Mesenteric fat pad (tissue), 1 donor: ENCODE measurements around the gene TIMP1. TPM values are rescaled to one million over a fixed set of nuclear protein-coding genes. Genes with fewer than 3 reads are reported as not detected.

Experiments
- DNase-seq: peaks from one replicate; pipeline ENCODE4 v3.0.0-alpha.2; 2020; ENCODE audit warnings: low spot score
- long read RNA-seq: library from polyadenylated mRNA; unstranded; transcript quantifications from one replicate; pipeline ENCODE4 v2.0.0, GENCODE V29; 2020
- total RNA-seq: library from RNA; stranded (reverse); fragmentation: NEBNext Ultra II Directional; extraction: Animal tissue kit (Norgen Biotek cat#: 25700); gene quantifications from one replicate; pipeline ENCODE4 v1.2.1, GENCODE V29; 2021
- donor health status: DM: yes; HTN: yes; CAD: no.

TIMP1 gene
- 410 TPM for total RNA-seq
- long read RNA-seq, transcript TIMP1-201 (6 exons, 892 nt) = major isoform, 114 of 130 reads
- long read RNA-seq, partial matches to known transcripts = 7 of 130 reads
- long read RNA-seq, other reads (novel, unspliced or antisense) = 6 of 130 reads

DNA sequence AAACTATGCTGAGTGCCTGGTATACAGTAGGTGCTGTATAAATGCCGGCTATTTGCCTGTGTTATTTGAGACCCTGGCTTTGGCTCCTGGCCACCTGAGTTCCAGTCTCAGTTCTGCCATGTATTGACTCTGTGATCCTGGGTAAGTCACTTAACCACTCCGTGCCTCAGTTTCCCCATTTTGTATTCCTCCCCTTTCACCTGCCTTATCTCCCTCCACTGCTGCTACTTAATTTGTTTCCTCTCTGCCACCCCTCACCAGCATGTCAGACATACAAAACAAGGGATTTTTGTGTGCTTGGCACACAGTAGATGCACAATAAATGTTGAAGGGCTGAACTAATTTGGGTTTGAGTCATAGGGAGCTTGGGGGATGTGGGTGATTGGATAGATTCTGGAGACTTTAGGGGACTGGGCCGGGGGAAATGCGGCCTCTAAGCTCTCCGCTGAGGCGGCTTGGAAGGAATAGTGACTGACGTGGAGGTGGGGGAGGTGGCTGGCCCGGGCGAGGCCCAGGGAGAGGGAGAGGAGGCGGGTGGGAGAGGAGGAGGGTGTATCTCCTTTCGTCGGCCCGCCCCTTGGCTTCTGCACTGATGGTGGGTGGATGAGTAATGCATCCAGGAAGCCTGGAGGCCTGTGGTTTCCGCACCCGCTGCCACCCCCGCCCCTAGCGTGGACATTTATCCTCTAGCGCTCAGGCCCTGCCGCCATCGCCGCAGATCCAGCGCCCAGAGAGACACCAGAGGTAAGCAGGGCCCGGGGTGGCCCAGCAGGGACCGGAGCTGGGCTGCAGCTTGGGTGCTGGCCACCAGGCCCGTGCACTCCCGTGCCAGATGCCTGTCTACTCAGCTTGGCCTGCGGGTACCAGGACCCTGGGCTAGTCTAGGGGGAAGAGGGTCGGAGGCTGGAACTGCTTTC lies at the start of gene TIMP1:
Gene TIMP1 (plus strand): TSS at position 706 of the 917 bp plus-strand sequence. CDS start 980 bp downstream, outside the sequence.
- peak; percentile 92 for DNase-seq

DNA sequence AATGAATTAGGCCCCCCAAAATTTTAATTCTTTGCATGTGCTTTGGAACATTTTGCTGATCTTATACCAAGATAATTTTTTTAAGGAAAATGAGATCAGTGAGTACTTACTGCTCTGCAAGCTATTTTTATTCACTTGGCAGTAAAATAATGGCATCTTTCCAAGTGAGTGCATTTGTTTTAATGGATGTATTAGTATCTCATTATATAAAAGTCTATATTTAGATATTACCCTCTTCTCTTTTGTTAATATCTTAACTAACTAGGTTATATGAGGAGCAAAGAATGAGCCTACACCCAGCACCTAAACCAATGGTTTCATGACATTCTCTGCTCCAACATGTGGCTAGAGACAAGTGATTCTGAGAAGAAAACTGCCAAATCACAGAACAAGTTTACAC lies 42.4 kb upstream of the TIMP1 start:
- DNase-seq = no peak

DNA sequence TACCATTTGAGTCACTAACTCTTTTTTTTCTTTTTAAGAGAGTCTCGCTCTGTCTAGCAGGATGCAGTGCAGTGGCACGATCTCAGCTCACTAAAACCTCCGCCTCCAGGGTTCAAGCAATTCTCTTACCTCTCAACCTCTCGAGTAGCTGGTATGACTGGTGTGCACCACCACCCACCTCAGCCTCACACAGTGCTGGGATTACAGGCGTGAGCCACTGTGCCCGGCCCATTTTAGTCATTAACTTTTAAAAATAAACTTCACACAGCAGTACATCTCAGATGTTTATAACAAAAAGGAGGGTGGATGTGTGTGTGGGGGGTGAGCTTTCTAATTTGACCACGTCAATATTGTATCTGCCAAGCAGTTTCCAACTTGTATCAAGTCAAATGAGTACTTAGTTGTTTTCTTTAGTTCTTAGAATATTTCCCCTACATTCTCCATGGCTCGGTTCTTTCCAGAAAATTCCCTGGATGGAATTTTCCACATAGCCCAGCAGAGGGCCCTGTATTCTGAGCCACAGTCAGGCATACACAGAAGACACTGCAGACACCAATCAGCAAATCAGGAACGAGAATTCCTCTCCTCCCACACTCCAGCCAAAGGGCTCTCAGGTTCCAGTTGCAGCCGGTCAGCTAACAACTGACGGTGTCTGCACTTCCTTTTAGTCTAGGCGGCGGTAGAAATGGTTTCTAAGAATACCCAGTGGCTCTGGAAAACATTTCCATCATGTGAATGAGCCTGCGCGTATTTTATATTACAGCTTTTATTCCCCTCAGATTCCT lies 41.3 kb upstream of the TIMP1 start:
- DNase-seq = peak; percentile 79

DNA sequence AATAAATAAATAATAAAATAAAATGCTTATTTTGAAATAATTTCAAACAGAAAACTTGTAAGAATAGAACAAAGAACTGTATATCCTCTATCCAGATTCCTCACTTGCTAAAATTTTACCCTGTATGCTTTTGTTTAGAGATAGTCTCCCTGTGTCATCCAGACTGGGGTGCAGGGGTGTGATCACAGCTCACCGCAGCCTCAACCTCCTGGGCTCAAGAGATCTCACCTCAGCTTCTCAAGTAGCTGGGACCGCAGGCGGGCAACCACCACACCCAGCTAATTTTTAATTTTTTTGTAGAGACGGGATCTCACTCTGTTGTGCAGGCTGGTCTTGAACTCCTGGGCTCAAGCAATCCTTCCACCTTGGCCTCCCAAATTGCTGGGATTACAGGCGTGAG lies 38.7 kb upstream of the TIMP1 start:
- DNase-seq = peak; percentile 24

DNA sequence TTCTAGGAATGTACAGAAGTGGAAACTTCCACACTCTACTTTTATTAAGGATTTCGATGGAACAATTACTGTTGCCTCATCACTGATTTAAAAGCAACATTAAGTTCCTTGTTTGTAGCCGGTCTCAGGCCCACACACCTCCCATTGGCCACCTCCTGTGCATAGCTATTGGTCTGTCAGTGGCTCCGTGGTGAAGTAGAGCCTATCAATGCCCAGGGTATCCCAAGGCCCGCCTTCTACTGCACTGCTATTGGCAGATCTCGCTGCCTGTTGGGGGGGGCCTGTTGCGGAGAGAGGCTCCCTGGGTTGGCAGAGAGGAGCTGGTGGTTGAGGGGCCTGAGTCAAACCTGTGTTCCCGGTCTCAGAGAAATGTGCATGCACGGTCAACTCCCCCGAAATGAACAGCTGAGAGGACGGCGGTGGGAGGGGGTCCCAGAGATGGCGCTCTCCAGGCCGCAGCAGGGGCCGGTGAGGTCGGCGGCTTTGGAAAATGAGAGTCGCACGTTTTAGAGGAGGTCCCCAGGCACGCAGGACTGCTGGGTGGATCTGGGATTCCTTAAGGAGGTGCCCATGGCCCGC lies 26.1 kb upstream of the TIMP1 start:
- DNase-seq = peak; percentile 90

DNA sequence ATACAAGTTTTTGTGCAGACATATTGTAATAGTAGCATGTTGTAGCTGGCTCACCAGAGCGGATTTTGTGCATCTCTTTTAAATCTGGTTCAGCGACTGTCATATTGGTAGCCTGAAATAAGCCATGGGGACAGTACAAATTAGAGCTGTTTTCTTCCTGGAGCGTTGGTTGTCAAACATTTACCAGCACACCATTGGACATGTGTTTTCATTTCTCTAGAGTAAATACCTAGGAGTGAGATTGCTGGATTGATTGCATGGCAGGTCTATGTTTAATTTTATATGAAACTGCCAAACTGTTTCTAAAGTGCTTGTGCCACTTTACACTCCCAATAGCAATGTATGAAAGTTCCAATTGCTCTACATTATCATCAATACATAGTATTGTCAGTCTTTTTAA lies 23.8 kb upstream of the TIMP1 start:
- DNase-seq = no peak

DNA sequence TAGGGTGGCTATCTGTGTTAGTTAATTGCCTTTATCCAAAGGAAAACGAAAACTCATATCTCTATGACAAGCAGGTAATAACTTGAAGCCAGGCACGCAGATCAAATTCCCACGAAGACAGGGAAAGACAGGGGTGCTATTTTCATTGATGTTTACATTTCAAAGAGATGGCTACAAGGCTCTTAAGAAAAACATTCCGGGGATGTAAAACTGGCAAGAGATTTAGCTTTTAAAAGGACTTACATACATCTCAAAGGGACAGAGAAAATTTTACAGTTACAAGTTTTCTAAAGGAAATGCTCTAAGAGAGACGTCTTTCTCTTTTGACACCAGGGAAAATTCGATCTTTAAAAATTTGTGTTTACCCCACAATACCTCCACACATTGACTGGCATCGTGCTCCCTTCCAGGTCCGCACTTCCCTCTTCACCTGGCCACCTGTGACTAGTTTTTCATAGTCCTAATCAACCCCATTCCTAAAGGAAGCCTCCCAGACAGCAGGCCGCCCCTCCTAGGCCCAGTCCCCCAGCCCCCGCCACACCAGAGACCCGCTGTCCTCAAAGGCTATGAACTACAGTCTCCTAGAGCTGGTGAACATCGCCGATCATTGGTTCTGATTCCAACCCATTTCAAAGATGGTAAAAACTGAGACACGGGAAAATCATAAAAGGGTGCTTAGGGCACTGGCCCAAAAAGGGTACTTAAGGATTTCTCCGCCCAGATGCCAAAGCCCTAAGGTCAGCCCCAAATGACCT lies 21.9 kb upstream of the TIMP1 start:
- peak; percentile 28 for DNase-seq

DNA sequence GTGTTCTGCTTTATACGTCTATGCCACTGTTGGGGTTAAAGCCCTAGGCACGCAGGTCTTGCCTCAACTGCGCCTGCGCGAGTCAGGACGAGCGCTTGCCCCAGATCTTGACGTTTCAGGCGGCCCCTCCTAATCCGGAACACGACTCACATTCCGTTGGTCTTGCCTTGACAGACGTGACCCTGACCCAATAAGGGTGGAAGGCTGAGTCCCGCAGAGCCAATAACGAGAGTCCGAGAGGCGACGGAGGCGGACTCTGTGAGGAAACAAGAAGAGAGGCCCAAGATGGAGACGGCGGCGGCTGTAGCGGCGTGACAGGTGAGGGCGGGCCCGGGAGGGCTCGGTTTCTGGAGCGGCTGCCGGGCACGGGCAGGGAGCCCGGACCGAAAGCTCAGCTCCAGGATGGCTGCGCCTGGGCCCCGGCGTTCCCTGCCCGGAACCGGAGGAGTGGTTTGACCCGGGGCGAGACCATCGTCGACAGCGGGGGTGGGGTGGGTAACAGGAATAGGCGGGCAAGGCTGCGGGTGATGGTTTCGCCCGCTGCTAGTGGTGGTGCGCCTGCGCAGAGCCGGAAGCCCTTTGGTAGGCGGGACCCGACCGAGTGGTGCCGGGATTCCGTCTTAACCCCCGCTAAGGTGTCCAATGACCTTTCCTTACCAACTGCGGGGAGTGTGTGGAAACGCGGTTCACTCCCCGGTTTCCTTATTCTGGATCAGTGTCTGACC lies 21.1 kb upstream of the TIMP1 start, which contains the start of gene ARAF:
Gene ARAF (plus strand): TSS at position 272 of the 725 bp plus-strand sequence. CDS start 1,763 bp downstream, outside the sequence.
- DNase-seq = peak; percentile 96

DNA sequence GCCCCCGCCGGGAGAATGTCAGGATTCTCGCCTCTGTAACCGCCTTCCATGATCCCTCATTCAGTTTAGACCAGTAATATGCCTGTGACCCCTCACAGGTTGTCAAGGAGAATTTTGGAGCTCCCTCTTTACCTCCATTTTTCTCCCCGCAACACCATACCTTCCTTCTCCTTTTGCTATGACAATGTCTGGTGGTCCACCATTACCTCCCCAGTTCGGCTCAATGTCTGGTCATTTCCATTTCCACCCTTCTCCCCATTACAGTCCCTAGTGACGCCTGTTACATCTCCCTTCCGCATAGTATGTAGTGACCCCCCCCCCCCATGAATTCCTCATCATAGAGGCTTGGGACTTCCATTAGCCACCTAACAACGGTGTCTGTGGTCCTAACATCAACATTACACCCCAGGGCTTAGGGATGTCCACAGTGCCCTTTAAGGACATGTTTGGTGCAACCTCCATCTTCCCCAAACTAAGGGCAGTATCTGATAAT lies 20.5 kb upstream of the TIMP1 start:
- DNase-seq = no peak

DNA sequence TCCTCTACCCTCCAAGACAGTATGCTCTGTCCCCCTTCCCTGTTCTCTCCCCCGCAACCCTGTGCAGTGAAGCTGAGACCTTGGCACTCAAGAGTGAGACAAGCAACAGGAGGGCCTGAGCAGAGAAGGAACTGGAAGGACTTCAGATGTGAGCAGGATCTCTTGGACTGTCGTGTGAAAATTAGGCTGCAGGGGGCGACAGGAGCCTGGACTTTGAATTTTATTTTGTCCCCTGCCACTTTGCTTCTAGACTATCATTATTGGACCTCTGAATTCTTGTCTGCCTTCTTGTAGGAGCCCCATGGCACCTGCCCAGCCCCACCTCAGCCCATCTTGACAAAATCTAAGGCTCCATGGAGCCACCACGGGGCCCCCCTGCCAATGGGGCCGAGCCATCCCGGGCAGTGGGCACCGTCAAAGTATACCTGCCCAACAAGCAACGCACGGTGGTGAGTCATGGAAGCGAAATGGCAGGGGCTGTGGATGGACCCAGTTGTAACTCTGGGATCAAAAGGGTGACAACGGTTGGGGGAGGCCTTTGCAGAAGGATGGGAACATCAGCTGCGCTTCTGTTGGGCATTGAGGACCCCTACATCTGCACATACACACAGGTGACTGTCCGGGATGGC lies 19.5 kb upstream of the TIMP1 start:
- DNase-seq = peak; percentile 75

DNA sequence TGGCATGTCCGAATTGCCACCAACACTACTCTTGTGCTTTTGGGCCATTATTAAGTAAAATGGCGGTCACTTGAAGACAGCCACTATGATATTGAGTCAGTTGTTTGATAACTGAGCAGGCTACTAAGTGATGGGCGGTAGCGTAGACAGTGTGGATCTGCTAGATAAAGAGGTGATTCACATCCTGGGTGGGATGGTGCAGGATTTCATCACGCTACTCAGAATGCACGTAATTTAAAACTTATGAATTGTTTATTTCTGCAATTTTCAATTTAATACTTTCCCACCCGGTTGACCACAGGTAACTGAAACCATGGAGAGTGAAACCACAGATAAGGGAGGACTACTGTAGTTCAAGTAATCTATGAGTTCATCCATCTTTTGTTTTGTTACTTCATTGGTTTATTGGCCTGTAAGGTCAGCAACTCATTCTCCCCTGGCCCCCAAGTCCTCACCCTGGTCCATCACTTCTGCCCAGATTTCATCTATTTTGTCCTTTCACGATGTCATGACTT lies 18.4 kb upstream of the TIMP1 start:
- peak; percentile 4 for DNase-seq

DNA sequence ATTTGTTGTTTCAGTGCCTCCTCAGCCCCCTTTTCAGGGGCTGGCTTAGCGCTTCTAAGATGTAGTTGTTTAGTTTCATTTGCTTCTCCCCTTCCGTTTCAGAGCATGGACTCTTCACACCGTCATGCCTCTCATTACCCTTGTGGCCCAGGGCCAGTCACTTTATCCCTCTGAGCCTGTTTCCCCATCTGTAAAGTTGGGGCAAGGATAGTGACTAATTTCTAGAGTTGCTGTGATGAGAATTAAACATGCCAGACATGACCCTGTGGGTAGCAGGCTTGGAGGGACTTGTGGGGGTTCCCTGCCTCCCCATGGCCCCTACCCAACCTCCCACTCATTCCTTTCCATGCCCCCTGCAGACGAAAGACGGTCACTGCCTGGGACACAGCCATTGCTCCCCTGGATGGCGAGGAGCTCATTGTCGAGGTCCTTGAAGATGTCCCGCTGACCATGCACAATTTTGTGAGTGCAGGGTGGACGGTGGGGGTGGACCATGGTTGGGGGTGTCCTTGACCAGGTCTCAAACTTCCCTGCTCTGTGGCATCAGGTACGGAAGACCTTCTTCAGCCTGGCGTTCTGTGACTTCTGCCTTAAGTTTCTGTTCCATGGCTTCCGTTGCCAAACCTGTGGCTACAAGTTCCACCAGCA lies 17.7 kb upstream of the TIMP1 start:
- peak; percentile 53 for DNase-seq

DNA sequence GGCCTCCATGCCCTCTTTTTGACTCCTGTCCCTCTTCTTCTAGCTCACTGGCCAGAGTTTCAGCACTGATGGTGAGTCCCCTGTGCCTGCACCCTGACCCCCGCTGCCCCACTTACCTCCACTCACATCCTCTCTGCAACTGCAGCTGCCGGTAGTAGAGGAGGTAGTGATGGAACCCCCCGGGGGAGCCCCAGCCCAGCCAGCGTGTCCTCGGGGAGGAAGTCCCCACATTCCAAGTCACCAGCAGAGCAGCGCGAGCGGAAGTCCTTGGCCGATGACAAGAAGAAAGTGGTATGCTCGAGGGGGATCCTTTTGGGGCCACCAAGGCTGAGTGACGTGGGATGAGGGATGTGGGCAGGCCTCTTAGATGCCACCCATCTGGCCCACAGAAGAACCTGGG lies 15.4 kb upstream of the TIMP1 start:
- DNase-seq = no peak

DNA sequence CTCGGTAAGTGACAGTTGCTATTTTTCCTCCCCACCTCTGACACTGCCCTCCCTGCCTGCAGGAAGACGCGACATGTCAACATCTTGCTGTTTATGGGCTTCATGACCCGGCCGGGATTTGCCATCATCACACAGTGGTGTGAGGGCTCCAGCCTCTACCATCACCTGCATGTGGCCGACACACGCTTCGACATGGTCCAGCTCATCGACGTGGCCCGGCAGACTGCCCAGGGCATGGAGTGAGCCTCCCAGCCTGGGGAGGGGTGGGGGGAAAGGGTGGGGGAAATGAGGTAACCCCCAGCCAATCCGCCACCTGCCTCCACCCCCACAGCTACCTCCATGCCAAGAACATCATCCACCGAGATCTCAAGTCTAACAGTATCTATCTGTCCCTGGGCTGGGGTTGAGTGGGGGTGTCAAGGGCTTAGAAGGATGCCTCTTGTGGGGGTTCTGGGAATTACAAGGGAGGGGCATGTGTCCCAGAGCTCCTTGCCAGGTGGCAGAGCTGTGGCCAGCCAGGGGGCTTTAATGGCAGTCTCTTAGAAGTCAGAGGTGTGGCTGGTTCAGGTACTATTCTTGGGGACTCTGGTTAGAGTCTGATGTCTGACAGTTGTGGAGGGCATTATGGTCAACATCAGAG lies 13.5 kb upstream of the TIMP1 start:
- DNase-seq = peak; percentile 84

DNA sequence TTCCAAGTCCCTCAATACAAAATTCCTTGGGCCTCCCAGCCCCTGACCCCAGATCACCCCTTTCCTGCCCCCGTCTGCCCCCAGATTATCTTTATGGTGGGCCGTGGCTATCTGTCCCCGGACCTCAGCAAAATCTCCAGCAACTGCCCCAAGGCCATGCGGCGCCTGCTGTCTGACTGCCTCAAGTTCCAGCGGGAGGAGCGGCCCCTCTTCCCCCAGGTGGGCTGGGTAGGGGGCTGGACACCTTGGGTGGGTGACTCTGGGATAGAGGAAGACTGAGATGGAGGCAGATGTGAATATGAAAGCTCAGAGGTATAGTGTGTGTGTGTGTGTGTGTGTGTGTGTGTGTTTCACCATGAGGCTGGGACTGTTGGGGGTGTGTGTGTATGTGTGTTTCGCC lies 11.4 kb upstream of the TIMP1 start:
- DNase-seq = peak; percentile 81

DNA sequence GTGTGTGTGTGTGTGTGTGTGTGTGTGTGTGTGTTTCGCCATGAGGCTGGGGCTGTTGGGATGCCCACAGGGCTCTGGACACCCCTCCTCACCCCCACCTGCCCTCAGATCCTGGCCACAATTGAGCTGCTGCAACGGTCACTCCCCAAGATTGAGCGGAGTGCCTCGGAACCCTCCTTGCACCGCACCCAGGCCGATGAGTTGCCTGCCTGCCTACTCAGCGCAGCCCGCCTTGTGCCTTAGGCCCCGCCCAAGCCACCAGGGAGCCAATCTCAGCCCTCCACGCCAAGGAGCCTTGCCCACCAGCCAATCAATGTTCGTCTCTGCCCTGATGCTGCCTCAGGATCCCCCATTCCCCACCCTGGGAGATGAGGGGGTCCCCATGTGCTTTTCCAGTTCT lies 11.0 kb upstream of the TIMP1 start:
- peak; percentile 64 for DNase-seq

DNA sequence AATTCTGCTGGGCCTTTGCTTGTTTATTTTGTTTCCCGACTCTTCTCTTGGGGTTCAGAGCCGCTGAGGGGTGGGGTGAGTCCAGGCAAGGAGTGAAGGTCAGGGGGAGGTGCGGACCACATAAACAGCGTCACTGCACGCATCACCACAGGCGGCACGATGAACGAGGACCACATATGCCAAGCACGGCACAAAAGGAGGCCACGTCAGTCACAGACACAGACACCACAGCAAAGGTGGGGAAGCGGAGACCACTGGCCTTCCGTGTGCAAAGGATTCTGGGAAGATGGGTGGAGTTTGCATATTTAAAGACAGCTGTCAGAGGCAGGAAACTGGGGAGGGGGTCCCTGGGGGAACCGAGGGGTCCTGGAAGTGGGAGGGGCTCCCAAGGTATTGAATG lies 10.3 kb upstream of the TIMP1 start:
- DNase-seq = peak; percentile 35

DNA sequence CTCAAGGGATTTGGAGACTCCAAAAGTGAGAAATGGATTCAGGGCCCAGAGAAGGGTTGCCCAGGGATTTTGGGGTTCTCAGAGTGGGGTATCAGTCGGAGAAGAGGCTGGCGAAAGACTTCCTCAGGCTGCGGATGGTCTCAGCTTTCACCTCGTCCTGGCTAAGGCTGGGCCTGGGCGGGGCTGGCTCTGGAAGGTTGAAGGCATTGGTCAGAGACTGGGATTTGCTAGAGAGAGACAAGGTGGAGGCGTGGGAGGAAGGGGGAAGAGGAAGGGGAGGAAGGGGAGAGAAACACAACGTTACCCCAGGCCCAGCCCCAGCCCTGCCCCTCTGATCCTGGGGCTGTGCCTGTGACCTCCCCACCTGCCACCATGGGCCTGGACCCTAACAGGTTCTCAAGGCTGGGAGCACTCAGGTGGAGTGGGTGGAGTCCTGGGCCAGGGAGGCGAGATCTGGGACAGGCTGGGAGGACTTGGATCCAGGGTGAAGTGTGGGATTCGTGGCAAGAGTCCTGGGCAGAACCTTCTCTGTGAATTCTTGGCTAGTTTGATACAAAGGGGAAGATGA lies 9.4 kb upstream of the TIMP1 start:
- no peak for DNase-seq
